GM18951 (cell line): ENCODE results near the gene STARD3NL.
"Not testable (repeated sequence)": the region's sequence is repeated elsewhere in the genome, so short reads cannot be mapped to it uniquely, and the experiment has no call there.

Experiments
- POLR2A ChIP-seq: IDR thresholded peaks from 4 replicates; pipeline ENCODE4 v1.6.1; 2011; ENCODE audit warnings: mild to moderate bottlenecking; ENCODE audit not compliant: insufficient read length, insufficient read depth; ENCODE audit errors: extremely low read depth
- in situ Hi-C: fragments of 300-500 bp; cut with MboI; formaldehyde crosslinking; loops from one replicate; pipeline ENCODE4 v1.12.0; 2022; ENCODE audit warnings: low sequenced_read_pairs, mixed read lengths, inconsistent platforms; ENCODE audit not compliant: unreplicated experiment

The STARD3NL gene

GRCh38 chr7:38244516-38244915 lies 66.5 kb downstream of the STARD3NL start:
- no peak for TF ChIP-seq POLR2A
- in situ Hi-C loops, result no loop called here

- no peak for TF ChIP-seq POLR2A
- in situ Hi-C loops, result no loop called here
These were observed 67.4 kb downstream of the STARD3NL start for GRCh38 chr7:38245409-38245977.

- TF ChIP-seq POLR2A, result no peak
- in situ Hi-C loops, result no loop called here
These were observed 70.1 kb downstream of the STARD3NL start for GRCh38 chr7:38248069-38248567.

GRCh38 chr7:38249849-38250248 lies 71.8 kb downstream of the STARD3NL start:
- in situ Hi-C loops, result not testable (repeated sequence)

- no peak for TF ChIP-seq POLR2A
- in situ Hi-C loops, result no loop called here
These were observed 79.3 kb downstream of the STARD3NL start for GRCh38 chr7:38257350-38257677.

- in situ Hi-C loops, result not testable (repeated sequence)
These were observed 81.1 kb downstream of the STARD3NL start for GRCh38 chr7:38259157-38259556.

GRCh38 chr7:38261601-38262000 lies 83.6 kb downstream of the STARD3NL start:
- in situ Hi-C loops, result not testable (repeated sequence)

- in situ Hi-C loops, result not testable (repeated sequence)
These were observed 84.0 kb downstream of the STARD3NL start for GRCh38 chr7:38262026-38262425.

- no peak for TF ChIP-seq POLR2A
These were observed 84.5 kb downstream of the STARD3NL start for GRCh38 chr7:38262545-38262944.

GRCh38 chr7:38263274-38263673 lies 85.2 kb downstream of the STARD3NL start:
- in situ Hi-C loops, result not testable (repeated sequence)

More at GRCh38 chr7:38262545-38262944, 84.5 kb downstream of the STARD3NL start:
- in situ Hi-C loops, result no loop called here

- in situ Hi-C loops, result not testable (repeated sequence)
These were observed 86.6 kb downstream of the STARD3NL start for GRCh38 chr7:38264602-38265001.

GRCh38 chr7:38265958-38266357 lies 87.9 kb downstream of the STARD3NL start:
- in situ Hi-C loops, result not testable (repeated sequence)

- in situ Hi-C loops, result not testable (repeated sequence)
These were observed 91.8 kb downstream of the STARD3NL start for GRCh38 chr7:38269704-38270346.

- in situ Hi-C loops, result not testable (repeated sequence)
These were observed 92.4 kb downstream of the STARD3NL start for GRCh38 chr7:38270405-38270804.

- in situ Hi-C loops, result no loop called here
These were observed 95.4 kb downstream of the STARD3NL start, which contains the start of gene TARP for GRCh38 chr7:38273286-38273995. TARP (minus strand) TSS chr7:38273636.

More at GRCh38 chr7:38273286-38273995, 95.4 kb downstream of the STARD3NL start, which contains the start of gene TARP:
- TF ChIP-seq POLR2A, result no peak
